Omental fat pad (tissue), 4 donors: ENCODE results near the gene WSCD1. TPM values are rescaled to one million over a fixed set of nuclear protein-coding genes. Genes with fewer than 3 reads are reported as not detected.

Source experiments
- ATAC-seq: fragments of 150-250 bp; one replicate; pipeline ENCODE4 v1.9.1; 2016; ENCODE audit warnings: mild to moderate bottlenecking, moderate library complexity; ENCODE audit not compliant: low FRiP score
- DNase-seq: peaks from one replicate; pipeline ENCODE4 v3.0.0-alpha.2; 2019; ENCODE audit warnings: low spot score
- total RNA-seq, 4 donors: library from RNA; depleted of rRNA; stranded (reverse); fragments of >200 nt; gene quantifications; one replicate each; pipeline ENCODE4 v1.1.0, GENCODE V29; 2016
- TF ChIP-seq, protein P1 (sequence below), 3 donors: fragments of 450-650 bp; IDR thresholded peaks; one replicate each; pipeline ENCODE4 v1.5.1; 2016 to 2017; ENCODE audit warnings: antibody characterized with exemption in 3 of 3, mild to moderate bottlenecking in 3 of 3, moderate library complexity in 2 of 3

WSCD1 gene
- total RNA-seq, 4 donors from 2014 or later: 0.93 to 6.1 (median 2.4) TPM

DNA sequence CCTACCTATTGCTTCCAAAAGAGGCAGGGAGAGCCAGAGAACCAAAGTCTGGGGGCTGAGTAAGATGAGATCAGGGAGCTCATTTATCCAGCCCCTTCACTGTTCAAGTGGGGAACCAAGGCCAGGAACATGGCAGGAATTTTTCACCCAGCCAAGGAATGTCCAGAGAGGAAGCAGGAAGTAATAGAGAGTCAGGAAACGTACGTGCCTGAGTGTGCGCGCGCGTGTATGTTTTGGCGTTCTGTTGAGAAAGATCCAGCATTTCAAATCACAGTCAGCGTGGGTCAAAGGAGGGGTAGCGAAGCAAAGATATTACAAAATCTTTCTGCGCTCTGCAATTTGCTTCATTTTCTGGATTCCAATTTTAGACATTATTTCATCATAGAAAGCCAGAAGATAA, 41.9 kb upstream of the WSCD1 start:
- DNase-seq: no peak
- no peak for ATAC-seq
- TF ChIP-seq, protein P1, sequence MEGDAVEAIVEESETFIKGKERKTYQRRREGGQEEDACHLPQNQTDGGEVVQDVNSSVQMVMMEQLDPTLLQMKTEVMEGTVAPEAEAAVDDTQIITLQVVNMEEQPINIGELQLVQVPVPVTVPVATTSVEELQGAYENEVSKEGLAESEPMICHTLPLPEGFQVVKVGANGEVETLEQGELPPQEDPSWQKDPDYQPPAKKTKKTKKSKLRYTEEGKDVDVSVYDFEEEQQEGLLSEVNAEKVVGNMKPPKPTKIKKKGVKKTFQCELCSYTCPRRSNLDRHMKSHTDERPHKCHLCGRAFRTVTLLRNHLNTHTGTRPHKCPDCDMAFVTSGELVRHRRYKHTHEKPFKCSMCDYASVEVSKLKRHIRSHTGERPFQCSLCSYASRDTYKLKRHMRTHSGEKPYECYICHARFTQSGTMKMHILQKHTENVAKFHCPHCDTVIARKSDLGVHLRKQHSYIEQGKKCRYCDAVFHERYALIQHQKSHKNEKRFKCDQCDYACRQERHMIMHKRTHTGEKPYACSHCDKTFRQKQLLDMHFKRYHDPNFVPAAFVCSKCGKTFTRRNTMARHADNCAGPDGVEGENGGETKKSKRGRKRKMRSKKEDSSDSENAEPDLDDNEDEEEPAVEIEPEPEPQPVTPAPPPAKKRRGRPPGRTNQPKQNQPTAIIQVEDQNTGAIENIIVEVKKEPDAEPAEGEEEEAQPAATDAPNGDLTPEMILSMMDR (IDR thresholded peaks at IDR 0.05): no peak

DNA sequence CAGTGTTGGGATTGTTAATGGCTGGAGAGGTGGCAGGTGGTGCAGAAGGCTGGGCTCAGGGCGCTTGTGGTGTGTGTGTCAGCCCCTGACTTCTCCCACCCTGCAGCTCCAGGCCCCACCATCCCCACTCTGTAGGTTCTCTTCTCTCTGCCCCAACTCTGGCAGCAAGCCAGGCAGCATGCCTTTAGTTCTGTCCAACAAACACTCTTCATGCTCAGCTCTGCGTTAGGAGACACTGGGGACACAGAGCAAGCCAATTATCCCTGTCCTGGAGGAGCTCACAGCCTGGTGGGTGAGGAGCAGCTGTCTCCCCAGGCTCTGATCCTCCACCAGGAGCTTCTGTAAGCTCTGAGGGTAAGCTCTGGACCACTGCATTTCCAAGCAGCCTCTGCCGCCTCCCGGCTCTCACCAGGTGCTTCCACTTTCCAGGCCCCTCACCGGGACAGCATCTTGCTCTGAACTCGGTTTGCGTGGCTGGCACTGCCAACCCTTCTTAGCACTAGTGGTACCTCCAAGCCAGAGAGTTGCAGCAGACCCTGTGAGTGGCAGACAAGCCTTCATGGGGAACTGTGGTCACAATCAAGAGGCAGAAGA, 34.3 kb upstream of the WSCD1 start:
- TF ChIP-seq, protein P1 (IDR thresholded peaks at IDR 0.05): no peak
- ATAC-seq (no peak), DNase-seq (no peak)

DNA sequence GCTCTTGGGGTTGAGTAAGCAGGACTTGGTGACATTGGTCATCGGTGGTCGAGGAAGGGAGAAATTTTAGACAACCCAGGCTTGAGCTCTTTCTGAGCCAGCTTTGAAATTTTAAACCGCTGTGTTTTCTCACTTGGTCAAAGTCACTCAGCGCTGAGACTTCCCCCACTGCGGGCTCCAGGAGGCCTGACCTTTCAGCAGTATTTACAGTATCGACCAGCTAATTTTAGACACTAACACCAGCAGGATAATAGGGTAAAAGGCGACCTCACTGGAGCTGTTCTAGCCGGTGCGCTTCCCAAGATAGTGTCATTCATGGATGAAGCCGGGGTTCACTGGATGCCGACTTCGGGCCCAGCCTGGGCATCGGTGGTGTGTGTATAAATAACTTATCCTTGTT, 29.7 kb upstream of the WSCD1 start:
- DNase-seq: no peak
- TF ChIP-seq, protein P1 (IDR thresholded peaks at IDR 0.05): no peak
- no peak for ATAC-seq

DNA sequence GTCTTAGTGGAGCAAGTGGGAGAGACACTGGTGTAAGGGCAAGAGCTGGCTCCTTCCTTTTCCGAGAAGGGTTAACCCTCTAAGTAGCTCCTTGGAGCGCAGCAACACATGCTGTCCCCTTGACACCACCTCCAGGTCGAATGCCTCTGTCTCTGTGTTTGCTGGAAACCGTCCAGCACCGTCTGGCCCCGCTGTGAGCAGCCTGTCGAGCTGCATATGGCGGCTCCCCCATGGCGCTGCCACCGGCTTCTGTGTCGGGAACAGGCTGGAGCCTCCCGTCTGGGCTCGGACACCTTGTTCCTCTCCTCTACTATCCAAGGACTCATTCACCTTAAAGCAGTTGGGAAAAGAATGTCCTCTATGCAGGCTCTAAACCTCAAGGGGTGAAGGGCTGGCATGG, 28.9 kb upstream of the WSCD1 start:
- no peak for DNase-seq
- ATAC-seq: no peak
- TF ChIP-seq, protein P1 (IDR thresholded peaks at IDR 0.05): no peak

DNA sequence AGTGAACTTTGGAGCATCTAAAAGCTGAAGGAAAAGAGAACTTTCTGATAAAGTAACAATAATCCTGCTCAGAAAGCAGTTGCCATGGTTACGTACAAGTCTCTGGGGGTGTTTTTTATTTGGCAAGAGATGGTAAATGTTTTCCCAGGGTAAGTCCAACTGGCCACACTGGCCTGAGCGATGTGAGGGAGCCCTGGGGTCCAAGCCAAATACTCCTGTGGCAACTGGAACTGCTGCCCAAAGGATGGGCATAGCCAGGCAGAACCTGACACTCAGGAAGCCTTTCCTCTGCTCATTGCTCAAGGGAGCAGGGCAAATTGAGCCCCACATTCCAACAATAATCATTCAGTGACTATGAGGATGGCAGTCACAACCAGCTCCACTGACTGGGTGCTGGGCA, 26.8 kb upstream of the WSCD1 start:
- ATAC-seq (no peak), DNase-seq (no peak)
- TF ChIP-seq, protein P1 (IDR thresholded peaks at IDR 0.05): no peak

DNA sequence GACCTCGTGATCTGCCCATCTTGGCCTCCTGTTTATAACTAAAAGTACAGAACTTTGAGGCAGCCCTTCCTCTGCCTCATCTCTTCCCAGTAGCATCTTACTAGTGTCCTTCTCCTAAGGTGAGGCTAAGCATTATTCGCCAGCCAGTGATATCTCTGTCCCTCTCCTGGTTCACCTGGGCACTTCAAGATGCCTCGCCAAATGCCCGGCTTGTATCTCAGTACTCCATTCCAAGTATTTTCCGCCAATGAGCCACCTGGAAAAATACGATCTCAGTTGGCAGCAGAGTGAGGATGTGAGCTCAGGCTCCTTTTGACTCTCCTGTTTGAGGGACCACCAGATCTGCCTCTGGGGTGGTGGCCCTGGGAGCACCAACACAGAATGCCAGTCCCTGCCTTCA, 25.9 kb upstream of the WSCD1 start:
- no peak for ATAC-seq
- TF ChIP-seq, protein P1 (IDR thresholded peaks at IDR 0.05): no peak

DNA sequence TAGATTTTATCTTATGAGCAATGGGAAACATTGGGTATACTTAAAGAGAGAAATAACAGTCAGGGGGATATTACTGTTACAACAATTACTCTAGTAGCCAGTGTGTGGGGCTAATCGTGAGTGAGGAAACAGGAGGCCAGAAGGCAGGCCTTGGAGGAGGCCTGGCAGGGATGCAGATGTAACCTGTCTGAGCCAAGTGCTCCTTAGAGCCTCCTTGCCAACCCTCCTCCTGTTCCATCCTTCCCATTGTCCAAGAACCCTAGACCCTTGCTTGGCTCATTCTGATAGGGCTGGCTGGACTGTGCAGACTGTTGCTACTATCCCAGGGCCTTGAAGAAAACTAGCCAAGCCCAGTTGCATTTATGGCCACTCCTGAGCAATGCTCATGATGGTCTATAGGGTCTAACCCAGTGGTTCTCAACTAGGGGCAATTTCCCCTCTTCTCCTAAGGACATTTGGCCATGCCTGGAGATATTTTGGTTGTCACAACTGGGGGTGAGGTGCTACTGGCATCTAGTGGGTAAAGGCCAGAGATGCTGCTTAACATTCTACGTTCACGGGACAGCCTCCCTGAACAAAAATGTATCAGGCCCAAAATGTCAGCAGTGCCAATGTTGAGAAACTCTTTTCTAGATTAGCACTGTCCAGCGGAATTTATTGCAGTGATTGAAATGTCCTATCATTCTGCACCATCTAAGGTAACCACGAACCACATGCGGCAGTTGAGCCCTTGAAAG, 24.4 kb upstream of the WSCD1 start:
- DNase-seq (no peak), ATAC-seq (no peak)
- TF ChIP-seq, protein P1 (IDR thresholded peaks at IDR 0.05): no peak

More for the DNA sequence above, 25.9 kb upstream of the WSCD1 start:
- DNase-seq: no peak
